Adrenal gland (tissue), 5 donors: Measurements from ENCODE around the gene APLF.

ENCODE experiments used
- POLR2A ChIP-seq, 2 donors: fragments of 450-650 bp; IDR thresholded peaks; one replicate each; pipeline ENCODE4 v1.6.1; 2017; ENCODE audit warnings: antibody characterized with exemption in 2 of 2, mild to moderate bottlenecking in 2 of 2, moderate library complexity in 1 of 2
- TF ChIP-seq, protein P1 (sequence below), 6 experiments: fragments of 450-650 bp in 4 of 6; fragments of 200-600 bp in 2 of 6; sonication (generic) in 1 of 6; IDR thresholded peaks; 1 replicate in 5 of 6; 2 replicates in 1 of 6; pipeline versions ENCODE4 v1.5.1 to v1.8.0; 2016 to 2021; ENCODE audit warnings: antibody characterized with exemption in 6 of 6, mild to moderate bottlenecking in 2 of 6, moderate library complexity in 1 of 6
- donor health status: DM: no; HTN: no; CAD: no.

DNA sequence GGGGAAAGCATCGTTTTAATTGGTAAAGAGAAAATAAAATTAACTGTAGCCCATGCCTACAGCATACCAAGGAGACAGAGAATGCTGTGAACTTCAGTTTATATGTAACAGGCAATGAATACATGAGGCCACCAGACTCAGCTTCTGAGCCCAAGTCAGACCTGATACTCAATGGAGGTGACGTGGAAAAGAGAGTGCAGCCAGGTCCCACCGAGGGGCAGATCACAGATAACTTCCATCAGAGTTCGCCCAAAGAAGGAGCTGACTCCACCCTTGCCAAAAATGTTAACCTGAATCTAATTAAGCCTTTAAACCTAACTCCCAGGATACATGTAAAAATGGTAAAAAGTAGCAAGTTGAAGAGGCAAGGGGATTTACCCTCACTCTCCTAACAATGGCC lies 123.8 kb downstream of the APLF start:
- TF ChIP-seq, protein P1, sequence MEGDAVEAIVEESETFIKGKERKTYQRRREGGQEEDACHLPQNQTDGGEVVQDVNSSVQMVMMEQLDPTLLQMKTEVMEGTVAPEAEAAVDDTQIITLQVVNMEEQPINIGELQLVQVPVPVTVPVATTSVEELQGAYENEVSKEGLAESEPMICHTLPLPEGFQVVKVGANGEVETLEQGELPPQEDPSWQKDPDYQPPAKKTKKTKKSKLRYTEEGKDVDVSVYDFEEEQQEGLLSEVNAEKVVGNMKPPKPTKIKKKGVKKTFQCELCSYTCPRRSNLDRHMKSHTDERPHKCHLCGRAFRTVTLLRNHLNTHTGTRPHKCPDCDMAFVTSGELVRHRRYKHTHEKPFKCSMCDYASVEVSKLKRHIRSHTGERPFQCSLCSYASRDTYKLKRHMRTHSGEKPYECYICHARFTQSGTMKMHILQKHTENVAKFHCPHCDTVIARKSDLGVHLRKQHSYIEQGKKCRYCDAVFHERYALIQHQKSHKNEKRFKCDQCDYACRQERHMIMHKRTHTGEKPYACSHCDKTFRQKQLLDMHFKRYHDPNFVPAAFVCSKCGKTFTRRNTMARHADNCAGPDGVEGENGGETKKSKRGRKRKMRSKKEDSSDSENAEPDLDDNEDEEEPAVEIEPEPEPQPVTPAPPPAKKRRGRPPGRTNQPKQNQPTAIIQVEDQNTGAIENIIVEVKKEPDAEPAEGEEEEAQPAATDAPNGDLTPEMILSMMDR (IDR thresholded peaks at IDR 0.05), result no peak
- no peak for TF ChIP-seq POLR2A (IDR thresholded peaks at IDR 0.05)
